Measurements from ENCODE around the gene TMEM109. TPM values are rescaled to one million over a fixed set of nuclear protein-coding genes. Genes with fewer than 3 reads are reported as not detected.
A peak's percentile ranks its signal among the peaks of the same experiment; 100 is the strongest.

The TMEM109 gene
- total RNA-seq, 2 donors from 2014 or later = 35.0 to 53.4 TPM

DNA sequence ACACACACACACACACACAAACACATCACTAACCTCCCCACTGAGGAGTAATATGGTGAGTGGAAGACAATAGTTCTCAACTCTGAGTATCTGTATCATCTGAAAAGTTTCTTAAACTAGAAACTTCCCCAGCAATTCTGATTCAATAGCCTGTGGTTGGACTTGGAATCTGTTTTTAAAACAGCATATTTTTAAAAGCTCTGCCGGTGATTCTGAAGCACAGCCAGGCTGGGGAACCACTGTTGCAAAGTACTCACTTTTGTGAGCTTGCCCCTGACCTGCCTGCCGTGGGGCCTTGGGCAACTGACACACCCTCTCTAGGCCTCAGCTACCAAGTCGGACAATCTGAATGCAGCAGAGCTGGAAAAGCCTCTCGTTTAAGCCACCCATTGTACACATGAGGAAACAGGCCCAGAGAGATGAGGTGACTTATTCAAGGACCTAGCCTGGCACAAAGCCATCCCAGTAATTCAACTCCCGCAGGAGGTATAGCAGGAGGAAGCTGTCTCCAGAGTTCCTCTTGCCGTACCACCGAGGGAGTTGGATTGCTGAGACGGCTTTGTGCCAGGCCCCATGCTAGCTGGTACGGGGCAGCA is 29.1 kb downstream of the TMEM109 start:
- no peaks in the 10 kb centered on the region for H3K9me3 ChIP-seq
- no peak overlapping the region for H3K4me3 ChIP-seq
- H3K27ac ChIP-seq = peak overlapping the region; percentile 11
- no peaks in the 10 kb centered on the region for H3K4me1 ChIP-seq
- no peak overlapping the region for H3K9ac ChIP-seq (ENCODE audit: low read depth in 2 of 2, low read length in 2 of 2)
- intact Hi-C loops (cut with DNase I) = no loop called here
- no peaks in the 10 kb centered on the region for H3K36me3 ChIP-seq
- no peaks in the 10 kb centered on the region for H3K27me3 ChIP-seq
- peak; percentile 70 for DNase-seq
- TF ChIP-seq, protein P1, sequence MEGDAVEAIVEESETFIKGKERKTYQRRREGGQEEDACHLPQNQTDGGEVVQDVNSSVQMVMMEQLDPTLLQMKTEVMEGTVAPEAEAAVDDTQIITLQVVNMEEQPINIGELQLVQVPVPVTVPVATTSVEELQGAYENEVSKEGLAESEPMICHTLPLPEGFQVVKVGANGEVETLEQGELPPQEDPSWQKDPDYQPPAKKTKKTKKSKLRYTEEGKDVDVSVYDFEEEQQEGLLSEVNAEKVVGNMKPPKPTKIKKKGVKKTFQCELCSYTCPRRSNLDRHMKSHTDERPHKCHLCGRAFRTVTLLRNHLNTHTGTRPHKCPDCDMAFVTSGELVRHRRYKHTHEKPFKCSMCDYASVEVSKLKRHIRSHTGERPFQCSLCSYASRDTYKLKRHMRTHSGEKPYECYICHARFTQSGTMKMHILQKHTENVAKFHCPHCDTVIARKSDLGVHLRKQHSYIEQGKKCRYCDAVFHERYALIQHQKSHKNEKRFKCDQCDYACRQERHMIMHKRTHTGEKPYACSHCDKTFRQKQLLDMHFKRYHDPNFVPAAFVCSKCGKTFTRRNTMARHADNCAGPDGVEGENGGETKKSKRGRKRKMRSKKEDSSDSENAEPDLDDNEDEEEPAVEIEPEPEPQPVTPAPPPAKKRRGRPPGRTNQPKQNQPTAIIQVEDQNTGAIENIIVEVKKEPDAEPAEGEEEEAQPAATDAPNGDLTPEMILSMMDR (IDR thresholded peaks at IDR 0.05) = no peak

DNA sequence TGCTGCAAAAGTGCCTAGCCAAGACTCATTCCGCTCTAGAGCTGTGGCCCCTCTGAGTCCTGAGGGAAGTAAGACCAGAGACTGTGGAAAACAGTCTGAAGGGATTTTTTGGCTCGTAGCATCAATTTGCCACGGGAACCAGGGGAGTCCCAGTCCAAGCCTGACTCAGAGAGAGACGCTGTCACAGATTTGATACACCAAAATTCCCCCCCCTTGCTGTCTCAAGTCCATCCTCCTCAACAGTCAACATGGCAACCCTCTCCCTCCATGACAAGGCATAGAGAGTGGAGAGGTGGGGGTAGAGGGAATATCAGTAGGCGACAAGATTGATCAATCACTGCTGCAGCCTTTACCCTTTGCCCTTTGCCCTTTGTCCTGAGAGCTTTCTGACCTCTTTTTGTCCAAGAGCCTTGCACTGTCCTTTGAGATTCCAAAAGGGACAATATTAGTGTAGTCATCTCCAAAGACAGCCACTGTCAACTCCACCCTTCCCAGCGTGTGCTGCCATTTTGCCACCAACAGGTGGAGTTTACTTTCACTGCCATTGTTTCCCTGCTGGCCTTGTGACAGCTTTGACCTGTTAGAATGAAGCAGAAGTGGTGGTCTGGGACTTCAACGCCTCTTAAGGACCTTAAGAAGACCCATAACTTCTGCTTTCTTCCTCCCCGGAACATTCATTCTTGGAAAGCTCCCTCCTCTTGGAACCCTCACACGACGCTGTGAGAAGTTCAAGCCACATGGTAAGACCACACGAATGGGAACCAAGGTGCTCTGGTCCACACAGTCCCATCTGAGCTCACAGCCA is 30.7 kb downstream of the TMEM109 start:
- Histone ChIP-seq H3K27ac (no peak overlapping the region), H3K36me3 (no peaks in the 10 kb centered on the region), H3K9ac (ENCODE audit: low read depth in 2 of 2, low read length in 2 of 2) (no peak overlapping the region), H3K4me1 (no peaks in the 10 kb centered on the region), H3K4me3 (no peak overlapping the region), H3K9me3 (no peaks in the 10 kb centered on the region), H3K27me3 (no peaks in the 10 kb centered on the region)
- DNase-seq = no peak
- TF ChIP-seq, protein P1 (IDR thresholded peaks at IDR 0.05) = no peak
- intact Hi-C loops (cut with DNase I) = no loop called here

DNA sequence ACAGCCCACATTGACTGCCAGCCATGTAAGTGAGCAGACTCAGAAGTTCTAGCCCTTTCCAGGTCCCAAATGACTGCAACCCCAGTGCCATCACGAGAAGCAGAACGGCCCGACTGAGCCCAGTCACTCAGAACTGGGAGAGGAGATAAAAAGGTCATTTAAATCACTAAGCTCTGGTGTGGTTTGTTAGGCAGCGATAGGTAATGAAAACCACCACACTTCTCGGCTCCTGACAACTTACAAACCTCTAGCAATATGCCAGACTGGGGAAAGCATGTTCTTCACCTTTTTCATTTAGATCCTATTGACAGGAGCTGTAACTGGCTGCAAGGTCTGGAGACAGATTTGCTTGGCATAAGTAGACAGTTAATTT is 31.3 kb downstream of the TMEM109 start:
- no peak overlapping the region for H3K9ac ChIP-seq (ENCODE audit: low read depth in 2 of 2, low read length in 2 of 2)
- H3K4me3 ChIP-seq = no peak overlapping the region
- no peak for DNase-seq
- intact Hi-C loops (cut with DNase I) = no loop called here
- H3K27ac ChIP-seq = no peak overlapping the region
- H3K36me3 ChIP-seq = no peaks in the 10 kb centered on the region
- H3K27me3 ChIP-seq = no peaks in the 10 kb centered on the region
- H3K4me1 ChIP-seq = no peaks in the 10 kb centered on the region
- H3K9me3 ChIP-seq = no peaks in the 10 kb centered on the region
- TF ChIP-seq, protein P1 (IDR thresholded peaks at IDR 0.05) = no peak

DNA sequence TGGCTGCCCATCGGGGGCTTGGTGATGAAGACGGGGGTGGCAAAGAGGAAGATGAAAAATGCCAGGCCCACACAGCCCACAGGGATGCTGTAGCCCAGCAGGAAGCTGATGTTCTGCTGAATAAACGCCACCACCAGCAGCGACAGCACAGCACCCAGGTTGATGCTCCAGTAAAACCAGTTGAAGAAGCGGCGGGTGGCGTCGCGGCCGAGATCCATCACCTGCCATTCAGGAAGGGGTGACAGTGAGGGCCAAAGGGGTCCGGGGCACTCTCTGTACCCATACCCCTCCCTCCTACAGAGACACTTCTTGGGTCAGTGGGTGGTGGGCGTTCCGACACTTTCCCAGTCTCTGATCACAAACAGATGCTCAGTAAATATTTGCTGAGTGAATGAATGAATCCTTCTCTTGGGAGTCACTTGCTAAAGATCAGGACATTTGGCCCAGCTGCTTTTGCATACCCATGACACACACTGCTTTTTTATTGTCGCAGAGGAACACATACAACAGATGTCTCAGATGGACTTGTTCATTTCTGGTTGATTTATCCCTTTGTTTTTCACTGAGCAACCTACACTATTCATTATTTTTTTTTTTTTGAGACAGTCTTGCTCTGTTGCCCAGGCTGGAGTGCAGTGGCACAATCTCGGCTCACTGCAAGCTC is 32.8 kb downstream of the TMEM109 start:
- Histone ChIP-seq H3K4me1 (no peaks in the 10 kb centered on the region), H3K4me3 (no peak overlapping the region), H3K27me3 (no peaks in the 10 kb centered on the region), H3K27ac (no peak overlapping the region), H3K36me3 (no peaks in the 10 kb centered on the region), H3K9ac (ENCODE audit: low read depth in 2 of 2, low read length in 2 of 2) (no peak overlapping the region), H3K9me3 (no peaks in the 10 kb centered on the region)
- DNase-seq = no peak
- intact Hi-C loops (cut with DNase I) = no loop called here
- TF ChIP-seq, protein P1 (IDR thresholded peaks at IDR 0.05) = no peak

DNA sequence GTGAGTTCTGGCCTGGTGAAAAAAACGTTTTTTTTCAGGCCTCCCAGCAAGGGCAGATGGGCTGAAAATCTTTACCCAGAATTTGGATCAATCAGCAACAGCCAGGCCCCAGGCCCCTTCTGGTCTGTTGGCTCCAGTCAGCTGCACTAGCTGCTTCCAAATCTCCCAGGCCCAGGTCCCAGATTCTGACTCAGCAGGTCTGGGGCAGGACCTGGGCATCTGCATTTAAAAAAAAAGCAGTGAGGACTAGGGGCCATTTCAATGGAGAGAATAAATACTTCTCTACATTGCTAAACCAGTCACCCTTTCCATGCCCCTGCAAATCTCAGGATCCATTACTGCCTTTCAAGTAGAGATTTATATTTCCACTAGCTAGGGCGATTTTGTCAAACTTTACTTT is 33.7 kb downstream of the TMEM109 start:
- no peaks in the 10 kb centered on the region for H3K4me1 ChIP-seq
- H3K27ac ChIP-seq = no peak overlapping the region
- H3K9me3 ChIP-seq = no peaks in the 10 kb centered on the region
- no peaks in the 10 kb centered on the region for H3K36me3 ChIP-seq
- TF ChIP-seq, protein P1 (IDR thresholded peaks at IDR 0.05) = no peak
- no peak for DNase-seq
- no peaks in the 10 kb centered on the region for H3K27me3 ChIP-seq
- no peak overlapping the region for H3K9ac ChIP-seq (ENCODE audit: low read depth in 2 of 2, low read length in 2 of 2)
- no peak overlapping the region for H3K4me3 ChIP-seq
- intact Hi-C loops (cut with DNase I) = no loop called here
